Right renal cortex interstitium (tissue), 3 donors: Measurements from ENCODE around the gene TLX3. TPM values are rescaled to one million over a fixed set of nuclear protein-coding genes. Genes with fewer than 3 reads are reported as not detected.

Experiments
- DNase-seq, 3 donors: peaks; one replicate each; pipeline ENCODE4 v3.0.0-alpha.2; 2013; ENCODE audit warnings: low read depth in 3 of 3, low spot score in 2 of 3
- polyA plus RNA-seq, 3 donors: library from polyadenylated mRNA; unstranded; fragments of 120-200 nt; gene quantifications; one replicate each; pipeline ENCODE4 v1.2.1, GENCODE V29; 2013; ENCODE audit not compliant: insufficient read length in 3 of 3

TLX3 gene
- polyA plus RNA-seq, 3 donors: not detected

DNA sequence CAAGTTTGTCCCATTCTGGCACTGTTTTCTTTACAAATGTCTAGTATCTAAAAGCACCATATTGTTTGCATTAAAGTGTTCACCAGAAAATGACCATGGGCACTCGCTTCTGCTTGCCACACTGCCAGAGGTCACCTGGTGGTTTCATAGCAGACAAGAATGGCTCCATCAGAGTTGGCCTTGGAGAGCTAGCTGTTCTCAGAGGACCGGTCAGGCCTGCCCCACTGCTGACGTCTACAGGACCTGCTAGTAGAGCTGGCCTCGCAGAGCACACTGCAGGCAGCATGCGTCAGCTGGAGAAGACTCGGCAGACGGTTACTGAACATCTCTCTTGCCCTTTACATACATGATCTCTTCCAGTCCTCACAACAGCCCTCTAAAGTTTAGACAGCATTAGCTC lies 8.7 kb upstream of the TLX3 start:
- no peak for DNase-seq

DNA sequence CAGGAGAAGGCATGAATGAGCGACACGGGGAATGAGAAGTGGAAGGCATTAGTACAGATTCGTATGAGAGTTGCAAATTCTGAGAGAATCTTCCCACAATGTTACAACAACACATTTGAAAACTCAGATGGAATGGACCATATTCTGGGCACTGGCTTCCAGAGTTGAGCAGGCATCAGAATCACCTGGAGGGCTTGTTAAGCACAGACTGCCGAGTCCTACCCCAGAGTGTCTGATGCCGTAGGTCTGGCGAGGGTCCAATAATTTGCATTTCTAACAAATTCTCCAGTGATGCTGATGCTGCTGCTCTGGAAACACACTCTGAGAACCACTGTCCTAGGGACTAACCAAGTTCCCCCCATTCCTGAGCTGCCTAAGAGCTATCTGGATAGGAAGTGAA lies 2.9 kb upstream of the TLX3 start:
- no peak for DNase-seq

DNA sequence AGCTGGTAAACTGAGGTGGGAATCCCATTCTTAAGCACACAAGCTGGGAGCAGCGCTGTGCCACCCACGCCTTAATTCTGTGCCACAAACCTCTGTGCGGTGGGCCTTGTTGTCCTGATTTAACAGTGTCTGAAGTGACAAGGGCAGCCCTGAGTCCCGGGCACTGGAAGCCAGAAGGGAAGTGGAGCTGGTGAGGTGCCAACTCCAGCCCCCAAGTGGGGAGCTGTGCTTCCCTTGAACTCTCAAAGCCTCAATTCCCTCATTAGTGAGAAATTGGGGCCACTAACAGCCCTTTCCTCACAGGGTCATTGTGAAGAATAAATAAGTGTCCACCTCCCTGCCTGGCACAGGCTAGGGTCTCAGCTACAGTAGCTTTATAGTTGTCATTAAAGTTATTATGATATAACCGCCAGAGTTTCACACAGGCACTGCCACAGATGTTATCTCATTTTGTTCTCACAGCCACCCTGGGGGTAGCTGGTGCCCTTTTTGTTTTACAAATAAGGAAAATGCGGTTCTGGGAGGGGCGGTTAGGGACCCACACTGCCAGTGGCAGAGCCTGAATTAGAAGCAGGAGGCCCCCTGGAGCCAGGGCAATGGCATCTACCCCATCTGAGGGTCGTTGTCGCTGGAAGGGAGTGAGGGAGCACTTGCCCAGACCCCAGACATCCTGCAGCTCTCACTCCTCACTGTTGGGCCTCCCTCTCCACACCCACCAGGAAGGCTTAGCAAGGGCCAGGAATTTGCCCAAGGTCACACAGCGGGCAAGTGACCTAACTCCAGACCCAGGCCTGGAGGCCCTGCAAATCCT lies 2.1 kb upstream of the TLX3 start:
- no peak for DNase-seq

DNA sequence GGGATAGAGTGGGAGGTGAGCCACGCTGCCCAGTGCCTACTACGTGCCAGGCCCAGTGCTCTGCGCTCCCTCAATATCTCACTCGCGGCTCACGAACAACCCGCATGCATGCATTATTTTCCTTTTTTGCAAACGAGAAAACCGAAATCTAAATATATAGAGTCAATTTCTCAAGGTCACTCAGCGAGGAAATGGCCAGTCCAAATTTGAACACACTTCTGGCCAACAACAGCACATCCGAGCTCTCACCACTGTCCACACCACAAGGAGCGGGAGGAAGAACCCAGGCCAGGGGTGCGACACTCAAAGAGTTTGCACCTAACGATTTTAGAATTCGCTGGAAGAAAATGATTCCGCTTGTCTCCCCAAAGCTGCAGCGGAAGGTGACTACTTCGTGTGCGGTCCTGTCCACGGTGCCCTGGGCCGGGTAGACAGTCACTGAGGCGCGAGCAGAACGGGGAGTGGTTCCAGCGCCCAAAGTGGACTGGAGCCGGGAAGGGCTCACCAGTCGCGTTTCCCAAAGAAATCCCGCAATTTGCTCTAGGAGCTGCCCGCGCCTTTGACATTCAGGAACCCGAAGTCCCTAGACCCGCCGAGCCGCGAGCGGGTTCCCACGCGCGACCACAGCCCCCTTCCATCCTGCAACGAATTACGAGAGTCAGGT lies 1.1 kb upstream of the TLX3 start:
- no peak for DNase-seq

DNA sequence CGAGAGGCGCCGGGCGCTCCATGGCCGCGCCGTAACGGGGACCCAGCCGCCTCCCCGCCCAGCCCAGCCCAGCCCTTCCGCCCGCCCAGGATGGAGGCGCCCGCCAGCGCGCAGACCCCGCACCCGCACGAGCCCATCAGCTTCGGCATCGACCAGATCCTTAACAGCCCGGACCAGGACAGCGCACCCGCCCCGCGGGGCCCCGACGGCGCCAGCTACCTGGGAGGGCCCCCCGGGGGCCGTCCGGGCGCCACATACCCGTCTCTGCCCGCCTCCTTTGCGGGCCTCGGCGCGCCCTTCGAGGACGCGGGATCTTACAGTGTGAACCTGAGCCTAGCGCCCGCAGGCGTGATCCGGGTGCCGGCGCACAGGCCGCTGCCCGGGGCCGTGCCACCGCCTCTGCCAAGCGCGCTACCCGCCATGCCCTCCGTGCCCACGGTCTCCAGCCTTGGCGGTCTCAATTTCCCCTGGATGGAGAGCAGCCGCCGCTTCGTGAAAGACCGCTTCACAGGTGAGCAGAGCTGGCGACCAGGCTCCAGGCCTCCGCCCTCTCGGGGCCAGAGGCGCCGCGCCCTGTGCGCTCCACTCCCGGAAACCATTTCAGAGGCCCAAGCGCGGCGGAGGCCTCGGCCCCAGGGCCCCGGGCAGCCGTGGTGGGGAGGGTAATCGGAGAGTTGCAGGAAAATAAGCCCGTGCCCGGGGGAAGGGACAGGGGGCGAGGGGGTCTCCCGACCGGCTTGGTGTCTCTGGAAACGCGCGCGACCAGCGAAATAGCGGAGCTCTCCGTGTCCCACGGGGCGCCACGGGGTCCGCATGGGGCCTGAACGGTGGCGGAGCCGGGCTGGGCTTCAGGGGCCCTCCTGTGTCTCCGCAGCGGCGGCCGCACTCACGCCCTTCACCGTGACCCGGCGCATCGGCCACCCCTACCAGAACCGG lies 496 bp downstream of the TLX3 start:
- no peak for DNase-seq

DNA sequence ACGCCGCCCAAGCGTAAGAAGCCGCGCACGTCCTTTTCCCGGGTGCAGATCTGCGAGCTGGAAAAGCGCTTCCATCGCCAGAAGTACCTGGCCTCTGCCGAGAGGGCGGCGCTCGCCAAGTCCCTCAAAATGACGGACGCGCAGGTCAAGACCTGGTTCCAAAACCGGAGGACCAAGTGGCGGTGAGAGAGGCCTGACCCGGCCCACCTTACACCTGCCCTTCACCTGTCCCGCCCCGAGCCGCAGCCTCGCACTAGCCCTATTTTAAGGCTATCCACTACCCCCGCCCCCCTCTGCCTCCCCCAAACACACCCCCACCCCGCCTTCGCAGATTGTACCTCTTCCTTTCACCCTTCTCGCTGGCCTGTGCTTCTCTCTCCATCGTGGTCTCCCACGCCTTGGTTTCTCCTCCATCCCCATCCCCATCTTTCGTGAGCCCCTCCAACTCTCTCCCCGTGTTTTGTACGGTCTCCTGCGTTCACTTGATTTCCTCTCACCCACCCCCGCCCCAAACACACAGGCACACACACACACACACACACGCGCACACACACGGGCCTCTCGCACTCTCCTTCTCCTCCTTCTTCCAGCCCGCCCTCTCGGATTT lies 1.3 kb downstream of the TLX3 start:
- no peak for DNase-seq

DNA sequence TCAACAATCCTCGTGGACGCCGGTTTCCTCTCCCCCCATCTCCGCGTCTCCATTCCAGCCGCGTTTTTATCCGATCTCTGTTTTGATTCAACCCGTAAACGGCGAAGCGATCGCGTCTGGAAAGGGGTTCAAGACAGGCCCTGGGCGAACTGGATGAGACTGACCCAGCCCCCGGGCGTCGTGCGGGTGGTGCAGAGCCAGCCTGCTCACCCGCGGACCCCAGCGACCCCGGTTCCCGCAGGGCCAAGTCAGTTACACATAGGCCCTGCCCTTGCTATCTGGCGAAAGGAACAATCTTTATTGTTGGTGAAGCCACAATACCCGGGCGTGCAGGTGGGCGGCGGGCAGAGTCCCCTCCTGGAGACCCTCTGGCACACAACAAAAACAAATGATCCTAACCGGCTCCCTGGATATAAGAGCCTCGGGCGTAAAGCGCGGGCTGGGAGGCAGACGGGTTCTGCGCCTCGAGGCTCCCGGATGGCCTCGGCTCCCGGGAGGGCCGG lies 1.8 kb downstream of the TLX3 start:
- DNase-seq: no peak

DNA sequence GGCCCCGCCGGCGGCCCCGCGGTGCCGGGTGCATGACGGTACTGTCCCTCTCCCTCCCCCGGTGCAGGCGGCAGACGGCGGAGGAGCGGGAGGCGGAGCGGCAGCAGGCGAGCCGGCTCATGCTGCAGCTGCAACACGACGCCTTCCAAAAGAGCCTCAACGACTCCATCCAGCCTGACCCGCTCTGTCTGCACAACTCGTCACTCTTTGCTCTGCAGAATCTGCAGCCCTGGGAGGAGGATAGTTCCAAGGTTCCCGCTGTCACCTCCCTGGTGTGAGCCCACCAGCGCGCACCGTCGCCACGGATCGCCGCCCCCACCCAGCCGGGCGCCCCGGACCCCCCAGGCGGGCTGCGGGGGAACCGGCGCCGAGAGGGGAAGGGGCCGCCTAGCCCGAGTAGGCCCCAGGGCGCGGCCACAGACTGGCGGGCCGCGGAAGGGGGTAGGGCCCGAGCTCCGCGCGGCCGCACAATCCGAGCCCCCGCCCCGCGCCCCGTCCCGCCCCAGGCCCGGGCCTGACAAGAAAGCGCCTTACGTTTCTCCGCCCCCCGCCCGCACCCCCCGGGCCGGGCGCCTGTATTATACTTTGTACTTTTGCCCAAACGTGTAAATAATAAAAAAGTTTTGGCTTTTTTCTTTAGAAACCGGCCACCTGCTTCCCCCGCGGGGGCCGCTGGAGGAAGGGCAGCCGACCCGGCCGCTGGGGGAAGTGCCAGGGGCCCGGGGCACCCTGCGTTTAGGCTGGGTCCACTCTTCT lies 2.5 kb downstream of the TLX3 start:
- no peak for DNase-seq

DNA sequence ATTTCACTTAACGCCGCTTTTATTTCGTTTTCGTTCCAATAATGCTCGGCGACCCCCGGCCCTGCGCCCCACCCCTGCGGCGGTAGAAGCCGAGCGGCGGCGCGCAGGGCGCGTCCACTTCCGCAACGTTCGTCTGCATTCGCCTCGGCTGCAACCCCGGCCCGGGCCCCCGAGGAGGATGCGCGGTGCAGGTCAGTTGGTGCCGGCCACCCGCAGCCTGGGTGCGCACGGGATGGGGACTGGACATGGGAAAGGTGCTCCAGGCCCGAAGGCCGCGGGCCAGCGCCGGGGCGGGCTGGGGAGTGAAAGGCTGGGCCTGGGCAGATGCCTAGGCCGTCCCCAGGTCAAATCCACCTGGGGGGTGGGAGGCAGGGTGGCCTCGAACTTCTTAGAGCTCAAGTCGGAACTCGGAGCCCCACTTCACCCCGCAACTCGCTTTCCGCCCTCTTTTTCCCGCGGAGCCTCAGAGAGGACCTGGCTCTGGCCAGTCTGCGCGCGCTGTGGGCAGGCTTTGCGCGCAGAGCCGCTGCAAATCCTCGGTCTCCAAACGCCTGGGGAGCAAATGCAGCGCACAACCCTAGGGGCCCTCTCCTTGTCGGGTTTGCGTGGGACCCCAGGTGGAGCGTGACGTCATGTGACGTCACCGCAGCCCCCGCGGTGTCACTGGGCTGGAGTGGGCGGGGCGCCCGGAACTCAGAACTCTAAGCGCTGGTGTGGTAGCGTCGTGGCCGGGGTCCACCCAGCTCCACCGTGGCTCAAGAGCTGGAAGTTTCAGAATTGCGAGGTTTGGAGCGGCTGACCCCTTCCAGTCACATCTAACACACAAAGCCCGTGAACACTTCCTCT lies 3.3 kb downstream of the TLX3 start:
- DNase-seq: no peak

DNA sequence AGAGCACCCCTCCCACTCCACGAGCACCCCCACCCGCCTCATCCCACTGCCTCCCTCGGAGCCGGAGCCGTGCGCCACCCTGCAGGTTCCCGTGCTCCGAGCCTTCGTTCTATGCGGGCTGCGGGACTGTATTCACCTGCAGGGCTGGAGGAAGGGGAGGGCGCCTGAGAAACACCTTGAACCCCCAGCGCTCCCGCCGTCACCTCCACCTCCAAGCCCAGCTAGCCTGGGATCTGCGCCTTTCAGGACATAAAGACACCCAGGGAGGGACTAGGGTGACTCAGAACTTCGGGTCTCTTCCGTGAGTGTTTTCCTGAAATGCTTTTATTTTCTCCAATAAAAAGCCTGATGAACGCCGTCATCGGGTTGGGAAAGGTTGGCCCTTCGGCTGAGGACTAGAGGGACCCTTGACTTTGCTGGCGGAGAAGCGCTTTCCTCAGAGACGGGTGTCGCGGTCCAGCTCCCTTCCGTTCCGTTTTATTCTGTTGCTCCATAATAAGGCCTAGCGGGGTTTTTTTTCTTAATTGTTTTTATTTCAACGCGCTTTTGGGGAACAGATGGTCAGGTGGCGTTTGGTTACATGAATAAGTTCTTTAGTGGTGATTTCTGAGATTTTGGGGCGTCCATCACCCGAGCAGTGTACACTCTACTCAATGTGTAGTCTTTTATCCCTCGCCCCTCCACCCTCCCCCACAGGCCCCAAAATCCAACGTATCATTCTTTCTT lies 4.6 kb downstream of the TLX3 start:
- no peak for DNase-seq

DNA sequence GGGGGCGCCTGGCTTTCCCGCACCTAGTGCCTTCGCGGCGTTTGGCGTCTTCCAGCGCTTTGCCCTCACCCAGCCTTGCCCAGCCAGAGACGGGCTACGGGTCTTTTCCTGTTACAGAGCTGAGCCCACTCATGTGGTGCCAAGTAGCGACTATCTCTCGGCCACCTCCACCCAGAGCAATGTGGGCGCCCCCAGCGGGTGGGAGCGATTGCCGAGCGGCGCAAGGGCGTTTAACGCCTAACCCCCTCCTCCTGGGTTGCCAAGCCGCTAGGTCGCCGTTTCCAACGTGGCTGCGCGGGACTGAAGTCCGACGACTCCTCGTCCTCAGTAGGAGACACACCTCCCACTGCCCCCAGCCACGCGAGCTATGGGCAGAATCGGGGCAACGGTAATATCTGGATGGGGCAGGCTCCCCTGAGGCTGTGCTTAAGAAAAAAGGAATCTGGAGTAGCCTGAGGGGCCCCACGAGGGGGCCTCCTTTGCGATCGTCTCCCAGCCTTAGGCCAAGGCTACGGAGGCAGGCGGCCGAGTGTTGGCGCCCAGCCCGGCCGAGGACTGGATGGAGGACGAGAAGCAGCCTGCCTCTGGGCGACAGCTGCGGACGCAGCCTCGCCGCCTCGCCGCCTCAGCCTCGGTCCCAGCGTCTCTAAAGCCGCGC lies 5.8 kb downstream of the TLX3 start:
- no peak for DNase-seq

DNA sequence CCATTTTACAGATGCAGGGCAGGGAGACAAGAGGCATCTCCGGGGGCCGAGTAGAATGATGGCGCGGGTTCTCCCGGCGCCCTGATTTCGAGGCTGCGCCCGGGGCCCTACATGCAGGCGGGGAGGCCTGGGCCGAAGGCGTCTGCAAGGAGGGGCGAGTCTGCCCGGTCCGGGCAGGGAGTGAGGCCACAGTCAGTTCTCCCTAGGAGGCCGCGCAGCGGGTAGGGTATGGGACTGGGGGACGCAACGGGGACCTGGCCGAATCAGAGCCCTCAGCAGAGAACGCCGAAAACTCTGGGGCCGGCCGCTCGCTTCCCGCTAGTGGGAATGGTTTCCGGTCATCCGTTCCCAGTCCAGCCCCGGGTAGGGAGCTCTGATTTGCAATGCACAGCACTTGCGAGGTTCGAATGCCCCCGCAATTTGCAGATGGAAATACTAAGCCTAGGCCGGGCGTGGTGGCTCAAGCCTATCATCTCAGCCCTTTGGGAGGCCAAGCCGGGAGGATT lies 6.4 kb downstream of the TLX3 start:
- DNase-seq: no peak

DNA sequence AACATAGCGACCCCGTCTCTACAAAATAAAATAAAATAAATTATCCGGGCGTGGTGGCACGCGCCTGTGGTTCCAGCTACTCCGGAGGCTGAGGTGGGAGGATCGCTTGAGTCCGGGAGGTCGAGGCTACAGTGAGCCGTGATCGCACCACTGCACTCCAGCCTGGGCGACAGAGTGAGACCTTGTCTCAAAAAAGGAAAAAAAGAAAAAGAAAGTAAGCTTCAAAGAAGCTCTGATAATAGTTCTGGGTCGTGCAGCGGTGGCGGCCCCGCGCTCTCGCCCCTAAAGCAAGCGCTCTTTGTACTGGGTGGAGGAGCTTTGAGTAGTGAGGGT lies 6.8 kb downstream of the TLX3 start:
- DNase-seq: no peak

DNA sequence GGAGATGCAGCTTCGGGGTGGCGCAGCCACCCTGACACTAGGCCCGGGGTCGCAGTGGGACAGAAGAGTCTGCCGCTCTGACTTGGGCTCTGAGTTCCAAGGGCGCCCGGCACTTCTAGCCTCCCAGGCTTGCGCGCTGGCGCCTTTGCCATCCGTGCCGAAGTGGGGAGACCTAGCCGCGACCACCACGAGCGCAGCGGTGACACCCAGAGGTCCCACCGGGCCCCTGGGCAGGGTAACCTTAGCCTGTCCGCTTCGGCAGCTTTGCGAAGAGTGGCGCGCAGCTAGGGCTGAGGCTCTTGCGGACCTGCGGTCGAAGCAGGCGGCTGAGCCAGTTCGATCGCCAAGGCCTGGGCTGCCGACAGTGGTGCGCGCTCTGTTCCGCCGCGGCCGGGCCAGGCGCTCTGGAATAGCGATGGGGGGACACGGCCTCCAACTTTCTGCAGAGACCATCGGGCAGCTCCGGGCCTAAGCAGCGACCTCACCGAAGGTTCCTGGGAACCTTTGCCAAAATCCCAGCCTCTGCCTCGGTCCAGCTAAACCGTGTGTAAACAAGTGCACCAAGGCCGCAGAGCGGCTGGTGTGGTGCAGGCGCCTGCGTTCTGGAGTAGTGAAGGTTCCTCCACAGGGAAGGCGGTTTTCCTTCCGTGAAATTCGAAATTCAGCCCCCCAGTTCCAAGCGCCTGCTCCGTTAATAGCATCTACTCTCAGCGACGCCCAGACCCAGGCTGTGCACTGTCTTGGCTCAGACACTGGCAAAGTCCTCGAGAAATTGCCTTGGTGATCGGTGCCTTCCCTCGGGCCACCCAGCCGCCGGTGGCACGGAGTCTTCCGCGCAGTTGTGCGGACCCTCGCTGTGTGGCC lies 7.4 kb downstream of the TLX3 start:
- no peak for DNase-seq

DNA sequence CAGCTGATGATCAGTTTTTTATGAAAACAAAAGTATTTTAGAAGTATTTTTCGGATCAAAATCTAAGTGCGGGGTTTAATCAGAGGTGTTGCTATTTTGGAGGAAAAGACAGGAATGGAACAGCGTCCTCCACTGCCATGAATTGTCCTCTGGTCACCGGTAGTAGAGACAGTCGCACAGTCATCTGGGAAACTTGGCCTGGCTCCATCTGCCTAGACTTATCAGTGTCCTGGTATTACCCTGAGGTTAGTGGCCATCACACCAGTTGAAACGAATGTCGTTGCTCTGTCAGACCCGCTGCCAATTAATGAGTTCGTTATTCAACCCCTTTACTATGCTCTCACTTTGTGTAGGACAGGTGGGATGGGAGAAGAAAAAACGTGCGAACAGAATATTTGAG lies 8.2 kb downstream of the TLX3 start:
- no peak for DNase-seq

DNA sequence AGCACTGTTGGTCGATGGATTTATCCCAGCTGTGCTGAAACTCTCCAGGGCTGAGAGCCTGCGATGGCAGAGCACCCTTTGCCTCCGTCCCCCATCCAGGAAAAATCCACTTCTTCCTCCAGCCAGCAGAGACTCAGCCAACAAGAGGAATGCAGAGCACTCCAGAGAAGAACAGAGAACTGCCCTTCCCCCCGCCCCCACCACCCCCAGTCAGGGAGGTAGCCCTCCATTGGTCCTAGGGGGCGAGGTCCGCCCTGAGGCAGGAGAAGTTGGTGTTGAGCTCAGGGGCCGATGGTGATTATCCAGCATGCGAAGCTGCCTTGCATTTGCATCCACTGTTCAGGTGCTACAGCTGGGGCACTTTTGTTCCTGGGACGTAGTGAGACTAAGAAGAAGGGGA lies 9.0 kb downstream of the TLX3 start:
- no peak for DNase-seq

DNA sequence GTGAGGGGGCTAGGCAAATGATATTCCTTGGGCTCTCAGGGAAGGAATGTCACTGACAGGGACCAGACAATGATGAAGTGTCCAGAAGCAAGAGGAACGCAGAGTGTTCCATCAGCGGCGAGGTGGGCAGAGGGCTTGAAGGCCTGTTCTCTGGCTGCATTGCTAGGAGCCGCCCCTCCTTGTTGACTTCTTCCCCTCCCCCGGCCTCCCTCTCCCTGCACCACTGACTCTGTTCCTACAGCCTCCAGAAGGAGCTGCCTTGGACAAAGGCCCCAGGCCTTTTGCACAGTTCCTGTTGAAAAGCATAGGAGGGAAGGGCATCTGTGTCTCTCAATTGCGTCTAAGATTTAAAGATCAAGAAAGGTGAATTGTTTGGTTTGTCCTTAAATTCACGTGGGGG lies 12.4 kb downstream of the TLX3 start:
- DNase-seq: no peak
